ENCODE measurements around the gene MAP3K3.

- TF ChIP-seq YY1 (IDR thresholded peaks at IDR 0.05; ENCODE audit: low read depth) = no peak
- TF ChIP-seq REST (IDR thresholded peaks at IDR 0.05; ENCODE audit: low read depth) = no peak
- TF ChIP-seq CREB1 (IDR thresholded peaks at IDR 0.05; ENCODE audit: low read depth) = no peak
- no peak for TF ChIP-seq FOXM1 (IDR thresholded peaks at IDR 0.05; ENCODE audit: borderline replicate concordance, low read depth)
- no peak for TF ChIP-seq EGR1 (IDR thresholded peaks at IDR 0.05)
- no peak for TF ChIP-seq EP300 (IDR thresholded peaks at IDR 0.05; ENCODE audit: borderline replicate concordance)
- no peak for TF ChIP-seq TAF1 (IDR thresholded peaks at IDR 0.05; ENCODE audit: low read depth)
- no peak for TF ChIP-seq TCF12 (IDR thresholded peaks at IDR 0.05; ENCODE audit: low read depth)
- no peak for TF ChIP-seq RAD21 (IDR thresholded peaks at IDR 0.05; ENCODE audit: low read depth)
- TF ChIP-seq MAX (IDR thresholded peaks at IDR 0.05) = no peak
- TF ChIP-seq CEBPB (IDR thresholded peaks at IDR 0.05) = no peak
Observed at GRCh38 chr17:63647065-63647725, 25.0 kb downstream of the MAP3K3 start.
